Measurements from ENCODE around the gene LAMB4. TPM values are rescaled to one million over a fixed set of nuclear protein-coding genes. Genes with fewer than 3 reads are reported as not detected.

The LAMB4 gene
- total and polyA plus RNA-seq, 2 of the 8 experiments (the other 6 are each of a cell fraction or from before 2014, with no cell fraction given), result not detected

GRCh38 chr7:108137993-108138392 lies 7.8 kb upstream of the LAMB4 start:
- Histone ChIP-seq H2BK5ac (ENCODE audit: low read depth, low read length) (no peak overlapping the region), H3K4me3 (ENCODE audit: extremely low read depth in 1 of 4, insufficient read depth in 2 of 4, low read depth in 3 of 4, low read length in 4 of 4) (no peak overlapping the region), H2BK12ac (ENCODE audit: low read depth, low read length) (no peak overlapping the region), H3K23me2 (ENCODE audit: low read depth, low read length) (no peaks in the 10 kb centered on the region), H4K5ac (ENCODE audit: insufficient read length, low read depth, low read length) (no peak overlapping the region), H3K27ac (ENCODE audit: low read depth, low read length) (no peak overlapping the region), H3K9ac (replicated peaks in 1 of 4; ENCODE audit: extremely low read depth in 1 of 4, low read depth in 3 of 4, low read length in 3 of 4) (no peak overlapping the region), H3K18ac (ENCODE audit: extremely low read depth, low read length) (no peak overlapping the region), H3K79me1 (ENCODE audit: low read depth, low read length) (no peaks in the 10 kb centered on the region), H2BK120ac (replicated peaks; ENCODE audit: low read depth, low read length) (no peak overlapping the region), H3K23ac (ENCODE audit: insufficient read length) (no peak overlapping the region), H4K91ac (replicated peaks; ENCODE audit: insufficient read length, low read length) (no peak overlapping the region), H3K79me2 (ENCODE audit: control insufficient read depth in 1 of 2, insufficient read depth in 2 of 2, low read length in 2 of 2) (no peaks in the 10 kb centered on the region), H3K4me1 (replicated peaks in 1 of 4; ENCODE audit: control insufficient read depth in 3 of 4, insufficient read depth in 4 of 4, low read length in 3 of 4) (0 out of 7 replicates have a peak, but pooled peaks cover 0 to 1% (median 0%) of the 10 kb centered on the region in 4 experiments), H2AFZ (ENCODE audit: low read length) (no peak overlapping the region), H4K8ac (ENCODE audit: extremely low read depth, insufficient read depth, low read length) (no peak overlapping the region), H3K14ac (ENCODE audit: insufficient read length) (no peak overlapping the region), H2AK5ac (ENCODE audit: low read depth, low read length) (no peak overlapping the region), H3K4me2 (ENCODE audit: insufficient read depth in 1 of 2, low read depth in 2 of 2, low read length in 2 of 2) (no peak overlapping the region), H2BK20ac (ENCODE audit: low read length) (no peak overlapping the region), H4K20me1 (replicated peaks in 1 of 2; ENCODE audit: control insufficient read depth in 1 of 2, insufficient read depth in 2 of 2, low read length in 2 of 2) (no peaks in the 10 kb centered on the region), H3K56ac (replicated peaks; ENCODE audit: insufficient read length, low read depth, low read length) (no peak overlapping the region), H3K27me3 (replicated peaks in 1 of 4; ENCODE audit: control insufficient read depth in 3 of 4, extremely low read depth in 1 of 4, insufficient read depth in 3 of 4, low read length in 3 of 4) (no peaks in the 10 kb centered on the region), H2BK15ac (ENCODE audit: low read length) (no peak overlapping the region), H3K4ac (replicated peaks; ENCODE audit: insufficient read length, low read depth, low read length) (no peak overlapping the region), H3K9me3 (ENCODE audit: insufficient read depth in 2 of 2, low read depth in 1 of 2, low read length in 1 of 2) (no peaks in the 10 kb centered on the region), H3K36me3 (ENCODE audit: control insufficient read depth in 2 of 4, insufficient read depth in 4 of 4, low read length in 3 of 4) (no peaks in the 10 kb centered on the region)
- 88% methylated on average over 4 of the region's 4 CpGs; no CpG with 5 or more reads in 1 of the 2 experiments for WGBS, 2 experiments (ENCODE audit: extremely low coverage in 1 of 2, insufficient coverage in 1 of 2, insufficient read length in 1 of 2, insufficient replicate concordance in 2 of 2, low coverage in 1 of 2, low lambda C conversion rate in 2 of 2, missing lambda C conversion rate in 1 of 2)
- no peak for DNase-seq (ENCODE audit: low read depth in 1 of 2, low spot score in 2 of 2)
- TF ChIP-seq GTF2F1 (IDR thresholded peaks at IDR 0.05; ENCODE audit: borderline replicate concordance, low read depth, low read length) (no peak), NANOG (IDR thresholded peaks at IDR 0.05; ENCODE audit: insufficient read depth, low read depth, low read length, poor library complexity, severe bottlenecking) (no peak), RXRA (IDR thresholded peaks at IDR 0.05; ENCODE audit: insufficient read depth, low read depth, low read length) (no peak), MAX (IDR thresholded peaks at IDR 0.05) (no peak)
- no peak for FAIRE-seq
- POLR2A ChIA-PET (ENCODE audit: partially characterized antibody), result no interaction called here
- CTCF ChIA-PET (ENCODE audit: partially characterized antibody), result interaction anchor here (0.6 to 9.3 kb wide), 3 partner anchors 7 to 636 kb away, joined by 3 to 64 read pairs (median 14); no protein-coding TSS in a partner anchor

Measured in H1 (cell line).